HG03354 (cell line): ENCODE measurements around the gene EHD1.

Experiments
- ATAC-seq: cut with Tn5 transposase; IDR thresholded peaks from one replicate; pipeline ENCODE4 v1.9.1; 2021; ENCODE audit warnings: mild to moderate bottlenecking; ENCODE audit not compliant: unreplicated experiment, poor library complexity, severe bottlenecking

EHD1 gene

DNA sequence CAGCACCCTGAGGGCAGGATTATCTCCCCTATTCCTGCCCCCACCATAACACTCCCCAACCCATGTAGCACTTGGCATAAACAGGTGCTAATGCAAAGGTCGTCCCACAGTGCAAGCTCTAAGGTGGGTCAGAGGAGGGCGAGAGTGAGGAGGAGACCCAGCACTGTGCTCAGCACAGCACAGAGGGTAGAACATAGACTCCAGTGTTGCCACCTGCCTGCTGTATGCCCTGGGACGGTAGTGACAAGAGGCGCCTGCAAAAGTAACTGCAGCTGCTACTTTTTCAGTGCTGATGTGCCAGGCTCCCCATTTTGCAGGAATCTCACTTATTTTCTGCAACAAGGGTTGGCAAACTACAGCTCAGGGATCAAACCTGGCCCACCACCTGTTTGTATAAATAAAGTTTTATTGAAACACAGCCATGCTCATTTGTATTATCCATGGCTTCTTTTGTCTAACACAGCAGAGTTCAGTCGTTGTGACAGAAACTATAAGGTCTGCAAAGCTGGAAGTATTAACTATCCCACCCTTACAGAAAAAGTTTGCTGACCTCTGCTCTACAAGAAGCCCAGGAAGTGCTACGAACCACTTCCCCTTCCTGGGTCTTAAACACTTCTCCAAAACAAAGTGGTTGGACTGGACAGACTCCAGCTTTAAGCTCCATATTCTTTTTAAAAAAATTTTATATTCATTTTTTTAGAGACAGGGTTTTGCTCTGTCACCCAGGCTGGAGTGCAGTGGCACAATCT is 17.0 kb downstream of the EHD1 start:
- ATAC-seq = no peak

DNA sequence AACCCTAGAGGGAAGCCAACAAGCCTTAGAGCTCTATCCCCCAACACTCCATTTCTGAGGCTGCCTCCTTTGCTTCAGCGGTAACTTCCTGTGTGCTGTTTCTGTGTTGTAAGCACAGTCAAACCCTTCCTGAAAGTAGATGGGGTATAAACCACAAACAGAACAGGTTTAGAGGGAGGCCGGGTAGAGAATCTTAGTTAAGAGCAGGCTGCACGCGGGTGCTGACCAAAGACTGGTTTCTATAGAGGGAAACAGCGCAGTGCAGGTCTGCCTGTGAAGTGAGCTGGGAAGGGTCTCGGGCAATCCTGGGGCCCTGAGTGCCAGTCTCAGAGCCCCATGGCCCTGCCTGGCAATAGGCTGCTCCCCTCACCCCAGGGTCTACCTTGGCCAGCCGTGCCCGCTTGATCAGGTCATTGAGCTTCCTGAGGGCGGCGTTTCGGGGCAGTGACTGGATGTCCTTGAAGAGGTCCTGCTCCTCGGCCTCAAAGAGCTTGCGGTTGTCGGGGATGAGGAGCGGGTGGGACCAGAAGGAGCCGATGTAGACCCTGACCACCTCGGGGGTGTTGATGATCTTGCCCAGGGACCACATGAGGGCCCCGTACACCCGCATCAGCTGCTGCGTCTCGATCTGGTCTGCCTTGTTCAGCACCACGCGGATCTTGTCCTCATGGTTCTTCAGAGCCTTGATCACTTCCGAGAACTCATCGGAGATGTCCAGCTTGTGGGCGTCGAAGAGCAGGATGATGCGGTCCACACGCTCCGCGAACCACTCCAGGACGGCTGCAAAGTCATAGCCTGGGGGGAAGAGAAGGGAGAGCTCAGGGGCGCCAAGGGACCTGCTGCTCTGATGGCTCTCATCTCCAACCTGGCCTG is 18.6 kb downstream of the EHD1 start:
- ATAC-seq = peak; percentile 80

GRCh38 chr11:64858467-64859263 is 19.8 kb downstream of the EHD1 start:
- peak; percentile 39 for ATAC-seq

DNA sequence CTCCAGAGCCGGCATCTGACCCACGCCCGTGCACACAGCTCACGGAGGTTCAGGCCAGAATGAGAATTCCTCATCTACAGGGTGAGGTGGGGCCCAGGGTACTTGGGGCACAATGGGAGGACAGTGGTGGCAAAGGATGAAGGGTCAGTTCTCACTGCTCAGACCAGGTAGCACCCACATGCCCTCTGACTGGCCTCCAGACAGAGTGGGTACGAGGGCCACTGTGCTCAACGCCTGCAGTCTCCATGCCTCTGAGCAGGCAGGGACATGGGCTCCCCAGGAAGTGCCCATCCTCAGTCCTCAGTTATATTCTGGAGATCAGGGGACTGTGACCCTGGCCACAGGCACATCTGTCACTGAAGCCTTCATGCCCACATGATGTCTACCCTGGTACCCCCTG is 20.9 kb downstream of the EHD1 start:
- no peak for ATAC-seq

- ATAC-seq = no peak
Measured at GRCh38 chr11:64856382-64857227, 21.8 kb downstream of the EHD1 start.

- no peak for ATAC-seq
Measured at GRCh38 chr11:64855596-64856304, 22.7 kb downstream of the EHD1 start.

DNA sequence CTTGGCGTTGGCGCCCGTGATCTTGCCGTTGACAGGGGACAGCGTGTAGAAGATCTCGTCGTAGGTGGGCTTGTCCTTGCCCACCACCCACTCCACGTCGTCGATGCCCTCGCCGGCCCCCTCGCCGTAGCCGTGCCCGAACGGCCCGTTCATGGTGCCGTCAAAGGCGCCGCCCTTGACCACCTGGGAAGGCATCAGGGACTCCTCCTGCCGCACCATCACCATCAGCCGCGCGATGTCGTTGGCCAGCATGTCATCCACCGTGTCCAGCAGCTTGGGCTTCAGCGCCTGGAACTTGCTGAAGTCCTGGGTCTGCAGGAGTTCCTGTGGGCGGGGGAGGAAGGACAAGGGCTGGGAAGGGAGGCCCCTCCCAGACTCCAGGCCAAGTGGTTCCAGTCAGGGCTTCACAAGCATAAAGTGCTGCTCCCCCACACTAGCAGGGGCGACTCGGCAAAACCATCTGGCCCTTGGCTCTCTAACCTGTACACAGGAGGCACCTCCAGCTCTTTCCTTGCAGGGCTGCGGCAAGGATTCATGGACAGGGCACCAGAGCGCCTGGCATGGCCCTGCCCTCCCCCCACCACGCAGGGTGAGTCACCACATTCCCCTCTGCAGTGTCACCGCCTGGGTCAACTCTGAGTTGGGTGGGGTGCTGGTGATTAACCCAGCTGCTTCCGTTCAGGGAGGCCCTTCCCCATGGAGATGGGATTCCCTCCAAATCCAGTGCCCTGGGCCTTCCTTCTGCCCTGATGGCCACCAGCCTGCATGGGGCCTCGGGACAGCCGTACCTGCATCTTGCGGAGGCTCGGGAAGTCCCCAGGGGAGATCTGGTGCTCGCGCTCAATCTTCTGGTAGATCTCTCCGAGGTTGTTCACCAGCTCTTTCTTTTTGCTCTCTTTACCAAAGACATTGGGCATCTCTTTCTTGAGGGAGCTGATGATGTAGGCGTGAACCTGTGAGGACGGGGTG is 23.6 kb downstream of the EHD1 start:
- ATAC-seq = no peak

GRCh38 chr11:64854157-64854533 is 24.3 kb downstream of the EHD1 start:
- no peak for ATAC-seq

GRCh38 chr11:64853709-64854108 is 24.7 kb downstream of the EHD1 start:
- no peak for ATAC-seq

- no peak for ATAC-seq
Measured at GRCh38 chr11:64852804-64853509, 25.5 kb downstream of the EHD1 start.

- peak; percentile 24 for ATAC-seq
Measured at GRCh38 chr11:64851831-64852351, 26.5 kb downstream of the EHD1 start.

DNA sequence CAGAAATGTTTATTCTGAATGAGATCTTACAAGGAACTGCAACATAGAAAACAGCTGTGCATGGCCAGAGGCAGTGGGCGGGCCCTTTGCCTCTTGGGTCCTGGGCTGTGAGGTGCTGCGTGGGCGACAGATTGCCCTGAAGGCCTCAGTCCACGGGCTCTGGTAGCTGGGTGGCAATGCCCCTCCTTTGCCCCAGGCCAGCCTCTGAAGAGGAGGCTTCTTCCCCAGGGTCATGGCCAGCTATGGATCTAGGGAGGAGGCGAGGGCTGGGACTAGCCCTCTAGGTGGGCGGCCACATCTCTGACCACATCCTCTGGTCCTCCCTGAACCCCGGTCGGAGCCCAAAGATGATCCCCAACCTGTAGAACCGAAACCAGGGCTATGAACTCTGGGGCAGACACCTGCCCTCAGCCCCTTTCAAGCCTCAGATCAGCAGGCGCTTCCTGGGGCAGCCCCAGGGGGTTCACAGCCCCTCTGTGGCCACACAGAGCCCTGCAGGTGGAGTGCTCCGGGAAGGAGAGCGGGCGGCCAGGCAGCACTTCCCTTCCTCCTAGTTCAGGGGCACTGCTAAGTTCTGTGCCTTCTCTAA is 27.3 kb downstream of the EHD1 start:
- ATAC-seq = peak; percentile 72

DNA sequence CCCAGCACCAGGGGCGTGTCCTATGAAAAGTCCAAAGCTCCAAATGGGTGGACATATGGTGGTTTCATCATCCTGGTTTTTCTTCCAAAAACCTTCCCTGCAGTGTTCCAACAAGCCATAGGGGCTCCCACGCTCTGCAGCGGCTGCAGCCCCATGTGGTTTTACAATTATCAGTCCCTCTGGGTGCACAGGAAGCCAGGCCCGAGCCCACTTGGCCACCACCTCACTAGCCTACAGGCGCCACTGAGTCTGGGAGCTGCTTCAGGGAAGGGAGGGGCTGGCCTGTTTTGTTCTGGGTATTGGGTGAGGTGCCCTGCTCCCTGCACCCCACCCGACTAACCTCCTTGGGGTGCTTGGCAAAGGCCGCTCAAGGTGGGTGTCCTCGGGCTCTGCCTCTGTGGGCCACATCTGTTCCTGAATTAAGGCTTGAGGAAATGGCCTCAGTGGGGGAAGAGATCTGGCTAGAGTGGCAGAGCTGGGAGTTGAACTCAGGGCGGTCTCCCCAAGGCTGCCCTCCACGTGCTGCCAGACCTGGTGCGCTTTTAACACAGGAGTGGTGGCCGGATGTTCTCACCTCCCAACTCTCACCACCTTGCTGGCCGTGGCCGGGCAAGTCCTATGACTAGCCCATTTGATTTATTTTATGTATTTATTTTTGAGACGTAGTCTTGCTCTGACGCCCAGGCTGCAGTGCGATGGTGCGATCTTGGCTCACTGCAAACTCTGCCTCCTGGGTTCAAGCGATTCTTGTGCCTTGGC is 28.6 kb downstream of the EHD1 start:
- no peak for ATAC-seq

DNA sequence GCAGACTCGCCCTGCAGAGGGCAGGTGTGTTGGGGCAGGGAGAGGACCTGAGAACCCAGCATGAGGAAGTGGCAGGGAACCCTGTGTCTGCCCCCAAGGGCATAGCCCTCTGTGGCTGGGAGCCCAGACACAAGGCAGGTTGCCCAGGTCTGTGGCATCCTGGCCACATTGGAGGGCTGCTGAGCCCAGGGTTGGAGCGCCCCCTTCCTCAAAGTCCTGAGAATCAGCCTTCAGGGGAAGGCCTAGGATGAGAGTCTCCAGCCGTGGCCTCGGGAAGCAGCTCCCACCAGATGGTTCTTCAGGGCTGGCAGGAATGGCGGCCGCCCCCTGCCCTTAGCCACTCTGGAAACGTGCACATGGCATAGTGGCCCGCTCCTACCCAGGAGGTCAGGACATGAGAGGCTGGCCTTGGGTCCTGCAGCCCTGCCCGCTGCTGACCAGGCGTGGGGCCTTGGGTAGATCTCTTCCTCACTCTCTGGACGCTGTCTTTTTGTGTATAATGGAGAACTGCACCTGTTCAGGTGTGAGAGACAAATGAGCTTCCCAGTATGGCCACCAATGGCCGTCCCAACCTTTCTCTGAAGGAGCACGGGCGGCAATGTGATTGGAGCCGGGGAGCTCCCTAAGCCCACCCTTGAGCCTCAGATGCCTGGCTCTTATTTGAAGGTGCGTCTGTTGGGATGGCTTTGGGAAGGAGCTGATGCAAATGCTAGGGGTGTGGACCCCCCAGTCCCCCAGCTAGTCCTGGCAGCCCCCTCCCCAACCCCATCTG is 29.4 kb downstream of the EHD1 start:
- ATAC-seq = no peak

DNA sequence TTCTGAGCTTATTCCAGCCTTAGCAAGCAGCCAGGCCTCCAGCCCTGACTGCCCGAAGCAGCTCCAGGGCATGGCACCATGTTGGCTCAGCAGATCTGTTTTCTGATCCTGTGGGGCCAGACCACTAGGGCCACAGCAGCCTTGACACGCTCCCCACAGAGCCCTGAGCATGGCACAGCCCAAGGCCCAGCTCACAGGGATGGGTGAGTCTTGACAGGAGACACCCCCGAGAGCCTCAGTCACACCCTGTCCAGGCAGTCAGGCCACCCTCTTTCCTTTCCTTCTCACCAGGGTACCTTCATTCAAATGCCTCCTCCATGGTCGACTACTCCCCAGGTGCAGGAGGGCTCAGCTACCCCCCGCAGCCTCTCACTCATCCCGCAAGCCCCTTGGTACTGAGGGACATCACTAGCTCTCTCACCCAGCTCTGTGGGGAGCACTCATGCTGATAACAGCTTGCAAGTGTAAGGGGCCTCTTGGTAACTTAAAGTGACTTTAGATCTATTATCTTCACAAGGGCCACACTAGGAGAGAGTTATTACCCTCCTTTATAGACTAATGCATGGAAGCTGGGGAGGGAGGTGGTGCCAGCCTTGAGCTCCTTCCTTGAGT is 30.1 kb downstream of the EHD1 start:
- no peak for ATAC-seq
